Right ventricle myocardium superior (tissue), 1 donor: ENCODE measurements around the gene CD22. TPM values are rescaled to one million over a fixed set of nuclear protein-coding genes. Genes with fewer than 3 reads are reported as not detected.
A peak's percentile ranks its signal among the peaks of the same experiment; 100 is the strongest.
"Not testable (repeated sequence)": the region's sequence is repeated elsewhere in the genome, so short reads cannot be mapped to it uniquely, and the experiment has no call there.

Source experiments
- ATAC-seq: fragments of 200-7000 bp; cut with Tn5 transposase; one replicate; pipeline ENCODE4 v1.9.1; 2020; ENCODE audit warnings: mild to moderate bottlenecking; ENCODE audit not compliant: poor library complexity
- DNase-seq: peaks from one replicate; pipeline ENCODE4 v3.0.0-alpha.2; 2020
- intact Hi-C: fragments of 100-400 bp; cut with DNase I; formaldehyde crosslinking; loops from one replicate; pipeline ENCODE4 v1.11.2; 2022
- total RNA-seq: library from RNA; stranded (reverse); fragmentation: NEBNext Ultra II Directional; extraction: Animal tissue kit (Norgen Biotek cat#: 25700); gene quantifications from one replicate; pipeline ENCODE4 v1.2.1, GENCODE V29; 2021
- donor health status: DM: no; HTN: yes; CAD: no; lungs with severe emphysema.

Gene CD22
- total RNA-seq, 1 donor from 2014 or later, result 0.56 TPM

- ATAC-seq, result no peak
- intact Hi-C loops, result loop anchor here (5.0 kb wide), 2 partner anchors 117 to 147 kb away; no protein-coding TSS in a partner anchor
- no peak for DNase-seq
These were observed 21.6 kb downstream of the CD22 start for GRCh38 chr19:35350591-35350990.

DNA sequence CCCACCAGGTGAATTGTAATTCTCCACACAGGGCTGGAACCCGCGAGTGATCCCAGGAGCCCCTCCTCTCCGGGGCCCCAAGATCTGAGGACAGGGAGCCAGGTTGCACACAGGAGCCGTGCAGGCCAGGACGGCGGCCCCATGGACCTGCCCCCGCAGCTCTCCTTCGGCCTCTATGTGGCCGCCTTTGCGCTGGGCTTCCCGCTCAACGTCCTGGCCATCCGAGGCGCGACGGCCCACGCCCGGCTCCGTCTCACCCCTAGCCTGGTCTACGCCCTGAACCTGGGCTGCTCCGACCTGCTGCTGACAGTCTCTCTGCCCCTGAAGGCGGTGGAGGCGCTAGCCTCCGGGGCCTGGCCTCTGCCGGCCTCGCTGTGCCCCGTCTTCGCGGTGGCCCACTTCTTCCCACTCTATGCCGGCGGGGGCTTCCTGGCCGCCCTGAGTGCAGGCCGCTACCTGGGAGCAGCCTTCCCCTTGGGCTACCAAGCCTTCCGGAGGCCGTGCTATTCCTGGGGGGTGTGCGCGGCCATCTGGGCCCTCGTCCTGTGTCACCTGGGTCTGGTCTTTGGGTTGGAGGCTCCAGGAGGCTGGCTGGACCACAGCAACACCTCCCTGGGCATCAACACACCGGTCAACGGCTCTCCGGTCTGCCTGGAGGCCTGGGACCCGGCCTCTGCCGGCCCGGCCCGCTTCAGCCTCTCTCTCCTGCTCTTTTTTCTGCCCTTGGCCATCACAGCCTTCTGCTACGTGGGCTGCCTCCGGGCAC, 22.6 kb downstream of the CD22 start:
- ATAC-seq, result no peak
- DNase-seq, result no peak
- intact Hi-C loops, result loop anchor here (5.0 kb wide), 2 partner anchors 116 to 146 kb away; no protein-coding TSS in a partner anchor

DNA sequence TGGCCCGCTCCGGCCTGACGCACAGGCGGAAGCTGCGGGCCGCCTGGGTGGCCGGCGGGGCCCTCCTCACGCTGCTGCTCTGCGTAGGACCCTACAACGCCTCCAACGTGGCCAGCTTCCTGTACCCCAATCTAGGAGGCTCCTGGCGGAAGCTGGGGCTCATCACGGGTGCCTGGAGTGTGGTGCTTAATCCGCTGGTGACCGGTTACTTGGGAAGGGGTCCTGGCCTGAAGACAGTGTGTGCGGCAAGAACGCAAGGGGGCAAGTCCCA, 23.1 kb downstream of the CD22 start:
- ATAC-seq (no peak), DNase-seq (no peak)

GRCh38 chr19:35352448-35353304, 23.7 kb downstream of the CD22 start:
- ATAC-seq (peak; percentile 81), DNase-seq (peak; percentile 59)
- intact Hi-C loops, result loop anchor here (5.0 kb wide), 2 partner anchors 115 to 145 kb away; no protein-coding TSS in a partner anchor

More for the DNA sequence above, 23.1 kb downstream of the CD22 start:
- intact Hi-C loops, result loop anchor here (5.0 kb wide), 2 partner anchors 115 to 145 kb away; no protein-coding TSS in a partner anchor

GRCh38 chr19:35353635-35354034, 24.6 kb downstream of the CD22 start:
- intact Hi-C loops, result loop anchor here (5.0 kb wide), 2 partner anchors 114 to 144 kb away; no protein-coding TSS in a partner anchor
- no peak for DNase-seq
- ATAC-seq, result no peak

DNA sequence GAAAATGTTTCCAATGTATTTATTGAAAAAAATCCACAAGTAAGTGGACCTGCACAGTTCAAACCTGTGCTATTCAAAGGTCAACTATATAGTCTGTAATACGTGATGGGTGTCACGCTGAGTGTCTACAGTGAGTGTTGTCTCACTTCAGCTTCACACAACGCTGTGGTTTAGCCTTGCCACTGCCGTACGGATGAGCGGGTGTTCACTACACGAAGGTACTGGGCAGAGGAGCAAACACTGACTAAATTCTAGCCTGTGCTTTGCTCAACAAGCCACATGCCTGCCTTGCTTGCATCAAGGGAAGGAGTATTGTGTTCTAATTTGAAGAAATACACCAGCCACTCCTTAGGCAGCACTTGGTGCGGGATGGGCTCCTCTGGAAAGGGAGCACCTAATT, 25.9 kb downstream of the CD22 start:
- DNase-seq, result no peak
- intact Hi-C loops, result loop anchor here (5.0 kb wide), 2 partner anchors 112 to 142 kb away; no protein-coding TSS in a partner anchor
- ATAC-seq, result no peak

DNA sequence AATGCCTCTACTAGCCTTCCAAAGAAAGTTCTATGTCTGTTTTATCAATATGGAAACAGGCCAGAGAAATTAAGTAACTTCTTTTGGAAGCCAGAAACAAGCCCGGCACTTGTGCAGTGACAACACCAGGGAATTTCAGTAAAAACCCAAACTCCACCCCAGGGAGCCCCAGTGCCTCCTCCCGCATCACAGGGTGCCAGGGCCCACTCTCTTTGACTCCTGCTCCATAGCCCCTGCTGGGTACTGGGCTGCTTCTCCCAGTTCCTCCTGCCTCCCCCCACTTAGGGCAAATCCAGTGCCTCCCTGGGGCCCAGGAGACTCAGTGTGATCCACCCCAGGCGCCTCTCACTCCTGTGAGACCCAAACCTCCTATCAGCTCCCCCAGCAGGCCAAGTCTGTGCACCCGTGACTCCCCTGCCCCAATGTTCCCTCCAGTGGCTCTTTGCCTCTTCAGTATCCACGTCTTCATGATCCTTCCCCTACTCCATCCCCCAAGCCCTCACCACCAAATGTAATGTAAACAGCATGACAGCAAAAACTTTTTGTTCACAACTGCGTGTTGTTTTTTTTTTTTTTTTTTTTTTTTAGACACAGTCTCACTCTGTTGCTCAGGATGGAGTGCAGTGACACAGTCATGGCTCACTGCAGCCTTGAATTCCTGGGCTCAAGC, 26.9 kb downstream of the CD22 start:
- no peak for DNase-seq
- ATAC-seq, result peak; percentile 51
- intact Hi-C loops, result no loop called here

- DNase-seq (peak; percentile 70), ATAC-seq (peak; percentile 47)
- intact Hi-C loops, result no loop called here
These were observed 29.0 kb downstream of the CD22 start, which contains the start of gene FFAR3 for GRCh38 chr19:35357867-35358573. Gene FFAR3, plus strand, starts transcription at chr19:35358460. Its CDS starts 431 bp downstream, at chr19:35358891.

DNA sequence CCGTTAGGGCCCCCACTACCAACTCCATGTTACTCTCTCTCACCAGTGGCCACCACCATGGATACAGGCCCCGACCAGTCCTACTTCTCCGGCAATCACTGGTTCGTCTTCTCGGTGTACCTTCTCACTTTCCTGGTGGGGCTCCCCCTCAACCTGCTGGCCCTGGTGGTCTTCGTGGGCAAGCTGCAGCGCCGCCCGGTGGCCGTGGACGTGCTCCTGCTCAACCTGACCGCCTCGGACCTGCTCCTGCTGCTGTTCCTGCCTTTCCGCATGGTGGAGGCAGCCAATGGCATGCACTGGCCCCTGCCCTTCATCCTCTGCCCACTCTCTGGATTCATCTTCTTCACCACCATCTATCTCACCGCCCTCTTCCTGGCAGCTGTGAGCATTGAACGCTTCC, 29.8 kb downstream of the CD22 start:
- DNase-seq, intact Hi-C loops, ATAC-seq: not testable (repeated sequence)

GRCh38 chr19:35359395-35359794, 30.4 kb downstream of the CD22 start:
- ATAC-seq, DNase-seq, intact Hi-C loops: not testable (repeated sequence)

- not testable (repeated sequence) for DNase-seq, ATAC-seq
These were observed 31.1 kb downstream of the CD22 start for GRCh38 chr19:35360081-35360480.

DNA sequence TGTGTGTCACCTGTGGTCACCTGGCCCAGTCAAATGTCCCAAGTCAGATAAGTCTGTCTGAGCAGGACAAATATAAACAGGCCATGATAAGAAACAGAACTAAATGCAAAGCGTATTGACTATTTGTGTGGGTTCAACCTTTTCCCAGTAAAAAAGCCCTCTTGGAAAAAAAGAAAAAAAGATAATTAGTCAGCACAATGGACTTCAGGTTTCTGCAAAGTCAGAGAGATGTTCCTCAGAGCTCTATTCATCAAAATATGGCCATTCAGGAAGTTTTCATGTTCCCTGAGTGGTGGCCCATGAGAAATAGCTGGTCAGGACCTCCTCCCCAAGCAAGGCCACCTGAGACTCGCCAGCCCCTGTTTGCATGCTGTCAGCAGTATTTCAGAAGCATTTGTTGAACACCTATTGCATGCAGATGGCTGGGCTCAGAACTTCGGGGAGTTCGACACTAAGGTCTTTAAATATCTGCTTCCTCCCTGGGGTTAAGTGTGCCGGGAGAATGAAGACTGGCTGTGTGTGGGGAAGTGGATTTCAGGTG, 32.0 kb downstream of the CD22 start:
- ATAC-seq (no peak), DNase-seq (no peak)
- intact Hi-C loops, result no loop called here

More at GRCh38 chr19:35360081-35360480, 31.1 kb downstream of the CD22 start:
- intact Hi-C loops, result not testable (repeated sequence)

GRCh38 chr19:35362261-35363000, 33.4 kb downstream of the CD22 start:
- ATAC-seq (no peak), DNase-seq (no peak)
- intact Hi-C loops, result no loop called here

- intact Hi-C loops, result no loop called here
- DNase-seq (no peak), ATAC-seq (no peak)
These were observed 34.1 kb downstream of the CD22 start for GRCh38 chr19:35363001-35363590.

DNA sequence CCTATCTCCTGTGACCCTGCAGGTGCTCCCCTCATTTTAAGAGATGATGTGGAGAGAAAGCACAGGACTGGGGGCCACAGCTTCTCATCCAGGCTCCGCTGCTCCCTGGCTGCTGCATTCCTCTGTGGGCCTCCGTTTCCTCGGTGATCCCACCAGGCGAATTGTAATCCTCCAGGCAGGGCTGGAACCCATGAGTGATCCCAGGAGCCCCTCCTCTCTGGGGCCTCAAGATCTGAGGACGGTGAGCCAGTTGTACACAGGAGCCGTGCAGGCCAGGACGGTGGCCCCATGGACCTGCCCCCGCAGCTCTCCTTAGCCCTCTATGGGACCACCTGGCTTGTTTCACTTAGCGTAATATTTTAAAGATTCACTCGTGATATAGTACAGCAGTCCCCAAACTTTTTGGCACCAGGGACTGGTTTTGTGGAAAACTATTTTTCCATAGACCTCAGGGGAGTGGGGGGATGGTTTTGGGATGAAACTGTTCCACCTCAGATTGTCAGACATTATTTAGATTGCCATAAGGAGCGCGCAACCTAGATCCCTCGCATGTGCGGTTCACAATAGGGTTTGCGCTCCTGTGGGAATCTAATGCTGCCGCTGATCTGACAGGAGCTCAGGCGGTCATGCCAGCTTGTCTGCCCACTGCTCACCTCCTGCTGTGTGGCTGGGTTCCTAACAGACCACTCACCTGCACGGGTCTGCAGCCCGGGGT, 34.9 kb downstream of the CD22 start:
- DNase-seq, result no peak
- ATAC-seq, result no peak

DNA sequence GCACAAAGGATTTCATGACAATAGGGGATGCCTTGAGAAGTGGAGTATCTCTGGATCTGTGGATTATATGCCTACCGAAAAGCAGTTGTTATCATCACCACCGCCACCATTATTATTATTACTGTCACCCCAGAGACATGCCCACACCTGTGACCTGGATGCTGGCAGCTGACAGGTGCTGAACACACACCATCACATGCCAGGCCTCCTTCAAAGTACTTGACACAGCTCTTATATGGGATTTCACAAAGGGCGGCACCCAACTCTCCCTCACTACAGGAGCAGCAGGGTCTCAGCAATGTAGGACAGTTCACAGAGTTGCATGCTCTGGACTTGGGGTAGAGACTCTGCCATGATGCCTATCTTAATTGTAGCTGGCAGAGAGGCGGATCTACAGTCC, 36.3 kb downstream of the CD22 start:
- ATAC-seq (no peak), DNase-seq (no peak)
- intact Hi-C loops, result no loop called here

More for the DNA sequence above, 34.9 kb downstream of the CD22 start:
- intact Hi-C loops, result no loop called here
